Brain microvascular endothelial cell (primary cell): ENCODE results near the gene NDUFS7.

Experiments
- DNase-seq: peaks from one replicate; pipeline ENCODE4 v3.0.0-alpha.2; 2020
- H3K27ac ChIP-seq: fragments of 250-450 bp; sonication (Bioruptor Pico); 2 replicates; pipeline ENCODE4 v1.5.1; 2020; ENCODE audit warnings: mild to moderate bottlenecking, moderate library complexity
- H3K27me3 ChIP-seq: fragments of 250-450 bp; sonication (Bioruptor Pico); replicated peaks from 2 replicates; pipeline ENCODE4 v1.5.1; 2020; ENCODE audit warnings: mild to moderate bottlenecking
- H3K36me3 ChIP-seq: fragments of 250-450 bp; sonication (Bioruptor Pico); replicated peaks from 2 replicates; pipeline ENCODE4 v1.5.1; 2020; ENCODE audit warnings: mild to moderate bottlenecking
- H3K4me3 ChIP-seq: 2 replicates; pipeline ENCODE4 v1.5.1; 2011; ENCODE audit warnings: low read depth, mild to moderate bottlenecking, control low read depth, low read length, moderate library complexity
- in situ Hi-C: cut with HindIII; loops from 2 replicates; pipeline ENCODE4 v1.10.0; 2017; ENCODE audit warnings: low sequenced_read_pairs, low pct_ligation_motif_present
- TF ChIP-seq, protein P1 (sequence below): IDR thresholded peaks from 2 replicates; pipeline ENCODE4 v1.5.1; 2011; ENCODE audit warnings: low read depth, mild to moderate bottlenecking, moderate library complexity, low read length, control low read depth, inconsistent platforms; ENCODE audit errors: missing control alignments

NDUFS7 gene

DNA sequence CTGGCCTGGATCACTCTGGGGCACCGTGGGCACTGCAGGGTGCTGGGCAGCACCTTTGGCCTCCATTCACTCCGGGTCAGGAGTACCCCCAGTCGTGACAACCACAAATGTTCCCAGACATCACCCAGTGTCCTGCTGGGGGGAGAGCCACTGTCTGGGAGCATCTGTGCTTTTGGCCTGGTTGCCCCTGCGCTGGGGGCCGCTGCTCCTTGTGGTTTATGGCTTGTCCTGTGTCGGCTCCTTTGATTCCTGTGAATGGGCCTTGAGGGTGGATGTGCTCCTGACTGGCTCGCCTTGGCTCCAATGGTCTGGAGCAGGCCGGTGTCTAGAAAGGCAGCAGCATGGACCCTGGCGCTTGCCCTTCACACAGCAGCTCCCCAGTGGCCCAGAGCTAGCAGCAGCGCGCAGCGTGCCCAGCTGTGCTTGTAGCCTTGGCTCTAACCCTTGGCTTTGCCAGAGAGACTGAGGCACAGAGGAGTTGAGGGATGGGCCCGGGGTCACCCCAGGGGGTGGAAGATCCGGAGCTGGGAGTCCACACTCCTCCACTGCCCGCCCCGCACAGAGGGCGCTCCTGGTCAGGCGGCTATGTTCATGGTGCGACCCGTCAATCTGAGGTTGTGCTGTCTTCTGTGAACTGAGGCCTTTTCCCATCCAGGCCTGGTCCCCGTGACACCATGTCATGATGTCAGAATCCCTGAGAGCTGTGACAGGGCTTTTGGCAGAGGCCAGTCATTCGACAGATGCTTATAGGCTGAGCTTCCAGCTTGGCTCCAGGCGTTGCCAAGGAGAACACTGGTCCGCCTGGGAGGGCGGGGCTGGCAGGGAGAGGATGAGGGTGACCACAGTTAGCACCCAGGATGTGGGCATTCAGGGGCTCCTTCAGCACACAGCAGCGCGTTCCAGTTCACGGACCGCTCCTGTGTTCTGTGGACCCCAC is 27.8 kb downstream of the NDUFS7 start:
- Histone ChIP-seq H3K27ac (no peak overlapping the region), H3K4me3 (no peak overlapping the region), H3K27me3 (no peaks in the 10 kb centered on the region), H3K36me3 (peaks cover 7% of the 10 kb centered on the region)
- in situ Hi-C loops: loop anchor here (5.0 kb wide), 1 partner anchor 129 kb away; no protein-coding TSS in a partner anchor
- TF ChIP-seq, protein P1, sequence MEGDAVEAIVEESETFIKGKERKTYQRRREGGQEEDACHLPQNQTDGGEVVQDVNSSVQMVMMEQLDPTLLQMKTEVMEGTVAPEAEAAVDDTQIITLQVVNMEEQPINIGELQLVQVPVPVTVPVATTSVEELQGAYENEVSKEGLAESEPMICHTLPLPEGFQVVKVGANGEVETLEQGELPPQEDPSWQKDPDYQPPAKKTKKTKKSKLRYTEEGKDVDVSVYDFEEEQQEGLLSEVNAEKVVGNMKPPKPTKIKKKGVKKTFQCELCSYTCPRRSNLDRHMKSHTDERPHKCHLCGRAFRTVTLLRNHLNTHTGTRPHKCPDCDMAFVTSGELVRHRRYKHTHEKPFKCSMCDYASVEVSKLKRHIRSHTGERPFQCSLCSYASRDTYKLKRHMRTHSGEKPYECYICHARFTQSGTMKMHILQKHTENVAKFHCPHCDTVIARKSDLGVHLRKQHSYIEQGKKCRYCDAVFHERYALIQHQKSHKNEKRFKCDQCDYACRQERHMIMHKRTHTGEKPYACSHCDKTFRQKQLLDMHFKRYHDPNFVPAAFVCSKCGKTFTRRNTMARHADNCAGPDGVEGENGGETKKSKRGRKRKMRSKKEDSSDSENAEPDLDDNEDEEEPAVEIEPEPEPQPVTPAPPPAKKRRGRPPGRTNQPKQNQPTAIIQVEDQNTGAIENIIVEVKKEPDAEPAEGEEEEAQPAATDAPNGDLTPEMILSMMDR: no peak
- DNase-seq: peak; percentile 24

DNA sequence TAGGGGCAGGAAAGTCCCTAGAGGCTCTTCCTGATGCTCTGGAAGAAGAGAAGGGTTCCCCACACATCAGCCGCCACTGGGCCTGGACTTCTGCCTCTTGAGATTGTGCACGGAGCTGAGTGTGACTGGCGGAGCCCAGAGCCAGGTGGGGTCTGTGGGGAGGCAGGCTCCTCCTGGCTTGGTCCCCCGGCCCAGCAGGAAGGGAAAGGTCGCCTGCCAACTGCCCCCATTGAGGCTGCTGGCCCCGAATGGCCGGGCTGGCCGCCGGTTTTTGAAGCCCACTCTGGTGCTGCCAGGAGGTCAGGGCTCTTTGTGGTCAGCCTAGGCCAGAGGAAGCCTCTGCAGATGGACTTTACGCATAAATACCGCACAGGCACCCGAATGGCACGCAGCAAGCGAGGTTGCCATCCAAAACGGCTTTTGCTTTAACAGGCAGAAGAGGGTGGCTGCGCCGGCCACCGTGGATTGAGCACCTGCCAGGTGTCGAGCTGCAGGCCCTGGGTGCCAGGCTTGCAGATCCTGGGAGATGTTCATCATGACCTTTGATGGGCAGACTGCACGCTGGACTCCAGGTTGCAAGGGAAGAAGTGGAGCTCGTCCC is 28.7 kb downstream of the NDUFS7 start:
- H3K27me3 ChIP-seq: no peaks in the 10 kb centered on the region
- no peak overlapping the region for H3K27ac ChIP-seq
- no peak for DNase-seq
- peaks cover 7% of the 10 kb centered on the region for H3K36me3 ChIP-seq
- TF ChIP-seq, protein P1: no peak
- no peak overlapping the region for H3K4me3 ChIP-seq
- in situ Hi-C loops: loop anchor here (5.0 kb wide), 1 partner anchor 130 kb away; no protein-coding TSS in a partner anchor

DNA sequence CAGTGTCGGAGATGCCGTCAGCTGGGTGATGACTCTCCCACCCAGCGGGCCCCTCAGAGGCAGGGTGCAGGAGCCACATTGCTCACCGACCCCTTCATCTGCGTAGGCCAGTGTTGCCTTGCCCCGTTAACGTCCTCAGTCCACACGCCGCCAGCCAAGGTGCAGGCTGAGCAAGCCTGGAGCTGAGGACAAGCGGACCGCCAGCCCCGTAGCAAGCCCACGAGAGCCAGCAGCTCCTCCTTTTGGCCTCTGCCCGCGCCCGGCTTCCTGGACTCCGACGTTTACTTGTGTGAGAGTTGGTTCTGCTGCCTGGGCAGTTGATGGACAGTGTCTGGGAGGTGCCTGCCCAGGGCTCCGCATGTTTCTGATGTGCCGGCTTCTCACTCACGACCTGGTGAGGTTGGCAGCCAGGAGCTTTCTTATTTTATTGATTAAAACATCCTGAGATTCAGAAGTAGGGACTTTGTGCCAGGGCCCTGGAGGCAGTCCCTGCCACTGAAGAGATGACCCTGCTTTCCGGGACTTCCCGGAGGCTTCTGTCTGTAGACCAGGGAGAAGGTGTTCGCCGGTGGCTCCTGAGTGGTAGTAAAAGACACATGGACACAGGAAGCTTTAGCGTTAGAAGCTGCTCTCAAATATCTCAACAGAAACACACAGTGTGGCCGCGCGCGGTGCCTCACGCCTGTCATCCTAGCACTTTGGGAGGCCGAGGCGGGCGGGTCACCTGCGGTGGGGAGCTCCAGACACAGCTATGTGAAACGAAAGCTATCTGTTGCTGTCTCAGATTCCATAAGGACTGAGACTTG is 29.5 kb downstream of the NDUFS7 start:
- in situ Hi-C loops: loop anchor here (5.0 kb wide), 1 partner anchor 131 kb away; no protein-coding TSS in a partner anchor
- DNase-seq: no peak
- TF ChIP-seq, protein P1: no peak
- no peak overlapping the region for H3K4me3 ChIP-seq
- H3K27me3 ChIP-seq: no peaks in the 10 kb centered on the region
- no peak overlapping the region for H3K27ac ChIP-seq
- peaks cover 10% of the 10 kb centered on the region for H3K36me3 ChIP-seq

DNA sequence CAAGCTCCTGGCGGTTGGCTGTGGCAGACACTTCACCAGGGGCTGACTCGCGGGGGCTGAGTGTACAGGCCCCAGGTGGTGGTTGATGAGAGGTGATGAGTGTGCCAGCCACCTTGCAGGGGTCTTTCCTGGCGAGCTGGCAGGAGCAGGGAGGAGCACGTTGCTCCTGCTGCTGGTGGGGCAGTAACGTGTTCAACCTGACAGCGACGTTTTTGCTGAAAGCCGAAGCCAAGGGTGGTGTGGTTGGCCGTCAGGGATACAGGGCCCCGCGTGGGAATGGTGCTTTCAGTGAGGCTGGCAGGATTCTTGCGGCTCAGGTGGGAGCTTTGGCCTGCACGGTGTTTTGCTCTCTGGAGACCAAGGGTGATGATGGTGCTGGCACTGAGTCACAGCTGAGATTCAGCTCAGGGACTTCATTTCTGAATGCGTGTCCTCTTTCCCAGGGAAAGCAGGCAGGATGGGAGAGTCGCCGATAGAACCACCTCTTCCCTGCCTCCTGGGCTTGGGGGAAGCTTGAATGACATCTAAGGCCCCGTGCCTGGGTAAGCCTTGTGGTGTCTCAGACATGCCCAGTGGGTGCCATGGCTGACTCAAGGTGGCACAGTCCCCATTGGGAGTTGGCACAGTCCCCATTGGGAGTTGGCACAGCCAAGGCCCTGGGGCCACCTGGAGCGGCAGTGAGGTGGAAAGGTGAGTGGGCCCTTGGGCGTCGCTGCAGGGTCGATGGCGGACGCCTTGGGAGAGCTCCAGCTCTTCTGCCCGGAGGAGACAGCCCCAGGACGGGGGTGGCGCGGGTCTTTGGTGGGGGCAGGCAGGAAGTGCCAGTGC is 32.5 kb downstream of the NDUFS7 start:
- Histone ChIP-seq H3K4me3 (peak overlapping the region; percentile 9), H3K27me3 (no peaks in the 10 kb centered on the region), H3K27ac (peak overlapping the region; percentile 90), H3K36me3 (peaks cover 32% of the 10 kb centered on the region)
- TF ChIP-seq, protein P1: no peak
- in situ Hi-C loops: no loop called here
- DNase-seq: peak; percentile 38

DNA sequence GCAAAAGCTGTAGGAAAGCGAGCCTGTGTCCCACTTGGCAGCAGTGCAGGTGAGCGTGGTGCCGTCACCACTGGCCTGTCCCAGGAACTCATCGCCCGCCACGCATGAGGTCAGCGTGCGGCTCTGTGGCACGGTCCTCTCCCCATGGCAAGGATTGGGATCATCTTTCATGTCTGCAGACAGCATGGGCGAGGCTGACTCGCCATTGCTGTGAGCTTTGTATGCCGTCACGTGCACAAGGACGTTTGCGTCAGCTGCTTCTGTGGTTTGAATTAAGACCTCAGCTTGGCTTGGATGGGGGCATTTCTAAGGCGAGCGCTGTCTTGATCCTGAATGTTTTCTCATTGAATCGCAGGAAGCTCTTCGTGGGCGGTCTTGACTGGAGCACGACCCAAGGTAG is 33.4 kb downstream of the NDUFS7 start:
- H3K4me3 ChIP-seq: no peak overlapping the region
- in situ Hi-C loops: no loop called here
- peak overlapping the region; percentile 90 for H3K27ac ChIP-seq
- H3K27me3 ChIP-seq: no peaks in the 10 kb centered on the region
- peak; percentile 68 for DNase-seq
- TF ChIP-seq, protein P1: no peak
- peaks cover 41% of the 10 kb centered on the region for H3K36me3 ChIP-seq
